Memory B cell (primary cell): ENCODE measurements around the gene ANKMY2.
"Not testable (repeated sequence)": the region's sequence is repeated elsewhere in the genome, so short reads cannot be mapped to it uniquely, and the experiment has no call there.

ENCODE experiments used
- ATAC-seq: fragments of 150-1000 bp; cut with Tn5 transposase; 2 replicates; pipeline ENCODE4 v1.10.0; 2021; ENCODE audit warnings: low read depth, mild to moderate bottlenecking, moderate library complexity
- DNase-seq, 2 donors: peaks; one replicate each; pipeline ENCODE4 v3.0.0; 2022; ENCODE audit warnings: low spot score in 2 of 2
- H3K27ac Mint-ChIP-seq: one replicate; pipeline ENCODE4 v1.8.0; 2022; ENCODE audit warnings: mild to moderate bottlenecking, moderate library complexity, mixed read lengths
- H3K27me3 Mint-ChIP-seq: one replicate; pipeline ENCODE4 v1.8.0; 2022; ENCODE audit warnings: mixed read lengths
- H3K36me3 Mint-ChIP-seq: one replicate; pipeline ENCODE4 v1.8.0; 2022; ENCODE audit warnings: mild to moderate bottlenecking, mixed read lengths
- H3K4me1 Mint-ChIP-seq: one replicate; pipeline ENCODE4 v1.8.0; 2022; ENCODE audit warnings: mixed read lengths
- H3K4me3 Mint-ChIP-seq: one replicate; pipeline ENCODE4 v1.8.0; 2022; ENCODE audit warnings: mild to moderate bottlenecking, moderate library complexity, mixed read lengths
- H3K9me3 Mint-ChIP-seq: one replicate; pipeline ENCODE4 v1.8.0; 2022; ENCODE audit warnings: mixed read lengths

ANKMY2 gene

GRCh38 chr7:16669581-16669980 lies 24.0 kb upstream of the ANKMY2 start:
- Mint-ChIP-seq H3K4me3 (no peak overlapping the region), H3K27me3 (no peaks in the 10 kb centered on the region), H3K36me3 (peaks cover 34% of the 10 kb centered on the region), H3K4me1 (peaks cover 5% of the 10 kb centered on the region), H3K27ac (no peak overlapping the region), H3K9me3 (peaks cover 3% of the 10 kb centered on the region)
- ATAC-seq (no peak), DNase-seq (no peak)

GRCh38 chr7:16668978-16669377 lies 23.4 kb upstream of the ANKMY2 start:
- Mint-ChIP-seq H3K36me3 (peaks cover 37% of the 10 kb centered on the region), H3K9me3 (peaks cover 3% of the 10 kb centered on the region)
- no peak for DNase-seq

GRCh38 chr7:16668049-16668858 lies 22.7 kb upstream of the ANKMY2 start:
- no peak for ATAC-seq
- peaks cover 37% of the 10 kb centered on the region for H3K36me3 Mint-ChIP-seq
- peak overlapping the region; percentile 45 for H3K27ac Mint-ChIP-seq
- no peak overlapping the region for H3K4me3 Mint-ChIP-seq
- DNase-seq = no peak
- H3K9me3 Mint-ChIP-seq = peaks cover 3% of the 10 kb centered on the region
- peaks cover 8% of the 10 kb centered on the region for H3K4me1 Mint-ChIP-seq
- no peaks in the 10 kb centered on the region for H3K27me3 Mint-ChIP-seq

More at GRCh38 chr7:16668978-16669377, 23.4 kb upstream of the ANKMY2 start:
- Mint-ChIP-seq H3K27ac (no peak overlapping the region), H3K27me3 (no peaks in the 10 kb centered on the region), H3K4me1 (peaks cover 8% of the 10 kb centered on the region), H3K4me3 (no peak overlapping the region)
- no peak for ATAC-seq

DNA sequence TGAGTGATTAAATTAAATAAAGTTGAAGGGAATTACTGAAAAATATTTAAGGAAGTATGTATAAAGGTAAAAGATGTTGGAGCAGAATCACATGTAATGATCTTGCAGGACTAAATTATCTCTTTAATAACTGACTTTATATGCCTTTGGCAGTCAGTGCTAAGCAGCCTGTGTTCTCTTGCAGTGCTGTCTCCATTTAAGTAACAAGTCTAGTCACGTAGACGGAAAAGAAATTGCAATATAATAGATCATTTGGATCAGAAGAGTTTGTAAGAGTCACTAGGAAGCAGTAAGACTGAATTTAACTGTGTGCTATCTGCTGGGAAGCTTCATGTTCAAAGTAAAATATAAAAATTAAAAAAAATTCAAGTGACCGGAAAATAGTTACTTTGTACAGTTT lies 21.8 kb upstream of the ANKMY2 start:
- H3K9me3 Mint-ChIP-seq = peaks cover 3% of the 10 kb centered on the region
- no peak overlapping the region for H3K4me3 Mint-ChIP-seq
- peaks cover 9% of the 10 kb centered on the region for H3K4me1 Mint-ChIP-seq
- H3K27ac Mint-ChIP-seq = no peak overlapping the region
- DNase-seq (no peak), ATAC-seq (no peak)
- no peaks in the 10 kb centered on the region for H3K27me3 Mint-ChIP-seq
- peaks cover 33% of the 10 kb centered on the region for H3K36me3 Mint-ChIP-seq

- ATAC-seq = no peak
- H3K27ac Mint-ChIP-seq = peak overlapping the region; percentile 72
Measured at GRCh38 chr7:16661924-16662323, 16.4 kb upstream of the ANKMY2 start.

DNA sequence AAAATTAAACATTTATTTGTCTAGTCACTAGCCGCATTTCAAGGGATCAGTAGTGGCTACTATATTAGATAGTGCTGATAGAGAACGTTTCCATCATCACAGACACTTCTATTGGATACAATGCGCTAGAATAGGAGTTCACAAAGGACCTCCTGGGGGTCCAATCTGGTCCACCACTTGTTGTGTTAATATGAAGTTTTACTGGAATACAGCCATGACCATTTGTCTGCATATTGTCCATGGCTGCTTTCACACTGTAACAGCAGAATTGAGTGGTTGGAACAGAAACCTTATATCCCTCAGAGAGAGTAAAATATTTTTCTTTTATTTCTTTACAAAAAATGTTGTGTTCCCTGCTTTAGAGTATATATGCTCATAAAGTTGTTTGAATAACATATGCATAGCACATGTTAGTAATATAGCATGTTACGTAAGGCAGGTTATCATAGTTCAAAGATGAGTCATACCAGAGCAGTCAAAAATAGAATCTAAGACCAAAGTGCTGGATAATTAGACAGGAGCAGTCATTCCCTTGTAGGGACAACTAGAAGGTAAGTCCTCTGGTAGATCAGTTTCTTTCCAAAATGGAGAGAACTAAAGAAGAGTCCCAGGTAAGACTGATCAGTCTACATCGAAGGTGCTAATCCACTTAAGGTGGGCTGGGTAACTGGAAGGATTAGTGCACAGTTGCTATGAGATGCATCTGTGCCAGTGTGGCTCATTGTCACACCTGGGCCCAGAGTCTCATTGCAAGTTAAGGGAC lies 15.3 kb upstream of the ANKMY2 start:
- H3K4me3 Mint-ChIP-seq = no peak overlapping the region
- ATAC-seq (no peak), DNase-seq (no peak)
- H3K4me1 Mint-ChIP-seq = peaks cover 22% of the 10 kb centered on the region
- no peaks in the 10 kb centered on the region for H3K9me3 Mint-ChIP-seq
- H3K36me3 Mint-ChIP-seq = peaks cover 10% of the 10 kb centered on the region
- no peaks in the 10 kb centered on the region for H3K27me3 Mint-ChIP-seq
- H3K27ac Mint-ChIP-seq = no peak overlapping the region

More at GRCh38 chr7:16661924-16662323, 16.4 kb upstream of the ANKMY2 start:
- Mint-ChIP-seq H3K4me1 (peaks cover 16% of the 10 kb centered on the region), H3K9me3 (no peaks in the 10 kb centered on the region), H3K27me3 (no peaks in the 10 kb centered on the region), H3K36me3 (peaks cover 10% of the 10 kb centered on the region), H3K4me3 (no peak overlapping the region)
- no peak for DNase-seq

DNA sequence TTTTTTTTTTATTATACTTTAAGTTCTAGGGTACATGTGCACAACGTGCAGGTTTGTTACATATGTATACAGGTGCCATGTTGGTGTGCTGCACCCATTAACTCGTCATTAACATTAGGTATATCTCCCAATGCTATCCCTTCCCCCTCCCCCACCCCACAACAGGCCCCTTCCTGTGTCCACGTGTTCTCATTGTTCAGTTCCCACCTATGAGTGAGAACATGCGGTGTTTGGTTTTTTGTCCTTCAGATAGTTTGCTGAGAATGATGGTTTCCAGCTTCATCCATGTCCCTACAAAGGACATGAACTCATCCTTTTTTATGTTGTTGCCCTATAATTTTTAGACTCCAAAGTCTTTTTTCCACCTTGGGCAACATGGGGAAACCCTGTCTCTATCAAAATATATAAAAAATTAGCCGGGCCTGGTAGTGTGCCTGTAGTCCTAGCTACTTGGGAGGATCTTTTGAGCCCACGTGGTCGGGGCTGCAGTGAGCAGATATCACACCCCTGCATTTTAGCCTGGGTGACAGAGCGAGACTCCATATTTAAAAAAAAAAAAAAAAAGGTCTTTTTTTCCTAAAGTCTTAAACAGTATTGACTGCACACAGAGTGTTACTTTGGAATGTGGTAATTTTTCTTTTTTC lies 14.4 kb upstream of the ANKMY2 start:
- H3K4me3 Mint-ChIP-seq, H3K27me3 Mint-ChIP-seq, DNase-seq, ATAC-seq, H3K36me3 Mint-ChIP-seq, H3K27ac Mint-ChIP-seq, H3K9me3 Mint-ChIP-seq: not testable (repeated sequence)
- H3K4me1 Mint-ChIP-seq = peaks cover 24% of the 10 kb centered on the region

DNA sequence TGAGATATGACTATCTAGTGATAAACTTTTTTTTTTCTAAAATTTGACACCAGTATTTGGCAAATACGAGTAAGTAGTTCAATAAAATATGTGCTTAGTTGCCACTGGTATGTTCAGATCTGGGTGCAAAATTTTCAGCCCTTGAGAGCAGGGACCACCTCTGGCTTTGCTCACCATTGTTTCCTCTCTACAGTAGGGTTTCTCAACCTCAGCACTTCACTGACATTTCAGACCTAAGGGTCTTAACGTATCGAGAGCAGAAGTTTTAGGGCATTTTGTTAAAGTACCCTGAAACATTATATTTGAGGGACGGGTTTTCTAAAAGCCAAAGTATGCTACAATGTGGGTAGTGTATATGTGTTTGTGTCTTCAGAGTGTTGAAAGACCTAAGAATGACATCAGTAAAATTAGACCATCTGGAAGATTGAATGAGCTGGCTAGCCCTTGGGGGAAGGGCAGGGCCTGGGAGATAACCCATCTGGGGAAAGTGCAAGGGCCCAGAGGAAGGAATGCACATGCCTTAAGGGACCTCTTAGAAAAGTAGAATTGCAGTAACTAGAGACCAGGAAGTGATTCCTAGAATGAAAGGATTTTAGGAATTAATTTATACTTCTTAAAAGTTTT lies 12.2 kb upstream of the ANKMY2 start:
- no peak for DNase-seq
- H3K4me1 Mint-ChIP-seq = peaks cover 28% of the 10 kb centered on the region
- no peaks in the 10 kb centered on the region for H3K9me3 Mint-ChIP-seq
- no peak overlapping the region for H3K4me3 Mint-ChIP-seq
- H3K36me3 Mint-ChIP-seq = peaks cover 8% of the 10 kb centered on the region
- H3K27me3 Mint-ChIP-seq = no peaks in the 10 kb centered on the region
- H3K27ac Mint-ChIP-seq = no peak overlapping the region
- no peak for ATAC-seq

- peaks cover 26% of the 10 kb centered on the region for H3K4me1 Mint-ChIP-seq
- no peak overlapping the region for H3K27ac Mint-ChIP-seq
- peaks cover 5% of the 10 kb centered on the region for H3K36me3 Mint-ChIP-seq
- DNase-seq (no peak), ATAC-seq (no peak)
- no peaks in the 10 kb centered on the region for H3K27me3 Mint-ChIP-seq
- H3K9me3 Mint-ChIP-seq = no peaks in the 10 kb centered on the region
- H3K4me3 Mint-ChIP-seq = no peak overlapping the region
Measured at GRCh38 chr7:16656141-16656540, 10.6 kb upstream of the ANKMY2 start.

DNA sequence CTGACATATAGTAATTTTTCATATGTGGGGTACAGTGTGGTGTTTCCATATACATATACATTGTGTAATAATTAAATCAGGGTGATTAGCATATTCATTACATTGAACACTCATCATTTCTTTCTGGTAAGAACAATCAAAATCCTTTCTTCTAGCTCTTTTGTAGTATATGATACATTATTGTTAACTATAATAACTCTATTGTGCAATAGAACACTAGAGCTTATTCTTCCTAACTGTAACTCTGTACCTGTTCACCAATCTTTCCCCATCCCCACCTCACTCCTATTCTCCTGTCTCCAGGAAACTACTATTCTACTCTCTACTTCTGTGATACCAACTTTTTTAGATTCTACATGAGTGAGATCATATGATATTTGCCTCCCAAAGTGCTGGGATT lies 9.8 kb upstream of the ANKMY2 start:
- no peak for ATAC-seq
- no peak for DNase-seq
- H3K4me3 Mint-ChIP-seq = no peak overlapping the region
- no peaks in the 10 kb centered on the region for H3K27me3 Mint-ChIP-seq
- H3K27ac Mint-ChIP-seq = no peak overlapping the region
- peaks cover 6% of the 10 kb centered on the region for H3K36me3 Mint-ChIP-seq
- peaks cover 23% of the 10 kb centered on the region for H3K4me1 Mint-ChIP-seq
- H3K9me3 Mint-ChIP-seq = no peaks in the 10 kb centered on the region

DNA sequence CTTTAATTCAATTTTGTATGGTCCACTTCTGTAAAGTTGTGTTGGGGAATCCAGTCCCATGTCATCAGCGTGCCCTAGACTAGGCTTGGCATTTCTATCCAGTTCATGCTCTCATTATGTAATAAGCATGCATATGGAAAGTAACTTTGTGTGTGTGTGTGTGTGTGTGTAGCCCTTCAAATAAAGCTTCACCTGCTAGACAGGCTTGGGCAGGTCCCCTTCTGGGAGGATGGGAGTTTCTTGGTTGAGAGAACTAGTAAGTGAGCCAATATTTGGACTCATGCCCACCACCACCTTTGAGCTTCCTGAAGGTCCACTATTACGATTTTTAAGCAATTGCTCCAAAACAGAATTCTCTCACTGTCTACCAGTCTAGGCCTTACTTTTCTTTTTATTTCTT lies 7.3 kb upstream of the ANKMY2 start:
- no peak for DNase-seq
- ATAC-seq = no peak
- peaks cover 35% of the 10 kb centered on the region for H3K4me1 Mint-ChIP-seq
- no peaks in the 10 kb centered on the region for H3K27me3 Mint-ChIP-seq
- H3K4me3 Mint-ChIP-seq = no peak overlapping the region
- no peaks in the 10 kb centered on the region for H3K9me3 Mint-ChIP-seq
- no peak overlapping the region for H3K27ac Mint-ChIP-seq
- H3K36me3 Mint-ChIP-seq = peaks cover 6% of the 10 kb centered on the region

DNA sequence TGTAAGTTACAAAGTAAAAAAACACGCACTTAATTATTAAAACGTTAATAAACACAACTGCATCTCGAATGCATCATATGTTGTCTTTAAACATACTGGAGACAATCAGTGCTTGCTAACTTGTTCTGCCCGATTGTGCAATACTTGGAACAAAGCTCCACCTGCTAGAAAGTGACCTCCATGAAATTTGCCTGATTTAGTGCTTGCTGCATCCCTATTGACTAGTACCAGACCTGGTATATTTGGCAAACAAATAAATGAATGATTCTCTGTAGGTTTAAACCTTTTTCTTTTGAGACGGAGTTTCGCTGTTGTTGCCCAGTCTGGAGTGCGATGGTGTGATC lies 6.7 kb upstream of the ANKMY2 start:
- Mint-ChIP-seq H3K4me1 (peaks cover 38% of the 10 kb centered on the region), H3K27ac (no peak overlapping the region), H3K27me3 (no peaks in the 10 kb centered on the region), H3K9me3 (no peaks in the 10 kb centered on the region), H3K36me3 (peaks cover 6% of the 10 kb centered on the region), H3K4me3 (no peak overlapping the region)
- DNase-seq (no peak), ATAC-seq (no peak)

- DNase-seq (no peak), ATAC-seq (no peak)
- no peaks in the 10 kb centered on the region for H3K9me3 Mint-ChIP-seq
- H3K36me3 Mint-ChIP-seq = peaks cover 6% of the 10 kb centered on the region
- no peaks in the 10 kb centered on the region for H3K27me3 Mint-ChIP-seq
- H3K4me1 Mint-ChIP-seq = peaks cover 42% of the 10 kb centered on the region
- no peak overlapping the region for H3K4me3 Mint-ChIP-seq
- no peak overlapping the region for H3K27ac Mint-ChIP-seq
Measured at GRCh38 chr7:16651396-16652239, 6.1 kb upstream of the ANKMY2 start.
